Transverse colon (tissue), 4 donors: ENCODE results near the gene WDR37. TPM values are rescaled to one million over a fixed set of nuclear protein-coding genes. Genes with fewer than 3 reads are reported as not detected.

Source experiments
- DNase-seq: peaks from one replicate; pipeline ENCODE4 v3.0.0-alpha.2; 2019
- H3K27ac ChIP-seq, 4 donors: fragments of 200-600 bp; sonication (generic); 2 replicates each; pipeline ENCODE4 v1.5.1; 2016 to 2018; ENCODE audit warnings: inconsistent platforms in 4 of 4
- H3K27me3 ChIP-seq: fragments of 200-600 bp; sonication (generic); 2 replicates; pipeline ENCODE4 v1.5.1; 2017; ENCODE audit warnings: inconsistent platforms
- H3K36me3 ChIP-seq, 4 donors: fragments of 200-600 bp; sonication (generic); 2 replicates each; pipeline ENCODE4 v1.5.1; 2017 to 2019; ENCODE audit warnings: inconsistent platforms in 4 of 4
- H3K4me1 ChIP-seq, 4 donors: fragments of 200-600 bp; sonication (generic); 2 replicates each; pipeline ENCODE4 v1.5.1; 2017 to 2020; ENCODE audit warnings: inconsistent platforms in 4 of 4
- H3K4me3 ChIP-seq, 4 donors: fragments of 200-600 bp; sonication (generic); 1 replicate in 1 of 4; 2 replicates in 3 of 4; pipeline versions ENCODE4 v1.5.1 to v1.6.1; 2017 to 2019; ENCODE audit warnings: inconsistent platforms in 4 of 4
- H3K9me3 ChIP-seq, 2 donors: fragments of 200-600 bp; sonication (generic); 2 replicates each; pipeline ENCODE4 v1.5.1; 2017 to 2019; ENCODE audit warnings: inconsistent platforms in 2 of 2
- CTCF ChIP-seq, 5 experiments: fragments of 200-600 bp in 3 of 5; fragments of 450-650 bp in 2 of 5; sonication (generic) in 3 of 5; IDR thresholded peaks; 1 replicate in 2 of 5; 2 replicates in 3 of 5; pipeline ENCODE4 v1.5.1; 2016 to 2017; ENCODE audit warnings: antibody characterized with exemption in 5 of 5, inconsistent platforms in 3 of 5, mild to moderate bottlenecking in 2 of 5, moderate library complexity in 1 of 5
- EP300 ChIP-seq: sonication (generic); formaldehyde crosslinking; IDR thresholded peaks from one replicate; pipeline ENCODE4 v1.6.1; 2017; ENCODE audit warnings: antibody characterized with exemption, low read depth
- POLR2A ChIP-seq: fragments of 450-650 bp; IDR thresholded peaks from one replicate; pipeline ENCODE4 v1.6.1; 2016; ENCODE audit warnings: antibody characterized with exemption, mild to moderate bottlenecking, moderate library complexity
- POLR2AphosphoS5 ChIP-seq, 3 donors: sonication (generic); formaldehyde crosslinking; IDR thresholded peaks; one replicate each; pipeline ENCODE4 v1.6.1; 2016; ENCODE audit warnings: antibody characterized with exemption in 3 of 3
- WGBS, 2 donors: methylation state at CpG; one replicate each; pipeline ENCODE4 v1.1.5; 2018; ENCODE audit warnings: low coverage in 1 of 2; 5-methylcytosine and 5-hydroxymethylcytosine counted together
- in situ Hi-C, 4 donors: fragments of 200-750 bp; cut with MboI; loops; one replicate each; pipeline versions ENCODE4 v1.15.0 to v1.15.1; 2017; ENCODE audit warnings: low sequenced_read_pairs in 3 of 4, low pct_ligation_motif_present in 1 of 4, low pct_unique_long_range_greater_than_20kb in 1 of 4
- intact Hi-C: fragments of 100-400 bp; cut with DNase I; formaldehyde crosslinking; loops from one replicate; pipeline ENCODE4 v1.15.1; 2023; ENCODE audit warnings: low total_unique reads
- total RNA-seq, 4 donors: library from RNA; depleted of rRNA; stranded (reverse); fragments of >200 nt; gene quantifications; one replicate each; pipeline ENCODE4 v1.1.0, GENCODE V29; 2016

The WDR37 gene
- total RNA-seq, 4 donors from 2014 or later, result 14.5 to 22.1 (median 19.7) TPM

- H3K4me1 ChIP-seq, result no peaks in the 10 kb centered on the region
- no peak for DNase-seq
- 97 to 100% methylated on average over 1 of the region's 1 CpG for WGBS, 2 donors
These were observed 30.5 kb upstream of the WDR37 start, which contains the start of gene IDI2 for GRCh38 chr10:1025683-1026082. Gene IDI2 (minus strand): TSS chr10:1025859. CDS start chr10:1024723, 1,136 bp downstream.

GRCh38 chr10:1026578-1026977 lies 29.6 kb upstream of the WDR37 start:
- Histone ChIP-seq H3K27me3 (no peaks in the 10 kb centered on the region), H3K27ac (no peak overlapping the region), H3K4me3 (no peak overlapping the region), H3K36me3 (no peaks in the 10 kb centered on the region), H3K4me1 (no peaks in the 10 kb centered on the region), H3K9me3 (no peaks in the 10 kb centered on the region)
- WGBS, 2 donors, result 96 to 97% methylated on average over 6 of the region's 6 CpGs
- TF ChIP-seq POLR2AphosphoS5 (IDR thresholded peaks at IDR 0.05) (no peak), CTCF (IDR thresholded peaks at IDR 0.05) (no peak), EP300 (no peak), POLR2A (no peak)
- intact Hi-C loops, result no loop called here
- in situ Hi-C loops, result no loop called here
- no peak for DNase-seq

More at GRCh38 chr10:1025683-1026082, 30.5 kb upstream of the WDR37 start, which contains the start of gene IDI2:
- in situ Hi-C loops, result no loop called here
- Histone ChIP-seq H3K9me3 (no peaks in the 10 kb centered on the region), H3K4me3 (no peak within 1 kb of the TSS), H3K36me3 (no peaks in the 10 kb centered on the region), H3K27me3 (no peaks in the 10 kb centered on the region), H3K27ac (no peak within 1 kb of the TSS)
- TF ChIP-seq CTCF (IDR thresholded peaks at IDR 0.05), result no peak
- TF ChIP-seq EP300, result no peak
- no peak for TF ChIP-seq POLR2A
- TF ChIP-seq POLR2AphosphoS5 (IDR thresholded peaks at IDR 0.05), result no peak
- intact Hi-C loops, result no loop called here

DNA sequence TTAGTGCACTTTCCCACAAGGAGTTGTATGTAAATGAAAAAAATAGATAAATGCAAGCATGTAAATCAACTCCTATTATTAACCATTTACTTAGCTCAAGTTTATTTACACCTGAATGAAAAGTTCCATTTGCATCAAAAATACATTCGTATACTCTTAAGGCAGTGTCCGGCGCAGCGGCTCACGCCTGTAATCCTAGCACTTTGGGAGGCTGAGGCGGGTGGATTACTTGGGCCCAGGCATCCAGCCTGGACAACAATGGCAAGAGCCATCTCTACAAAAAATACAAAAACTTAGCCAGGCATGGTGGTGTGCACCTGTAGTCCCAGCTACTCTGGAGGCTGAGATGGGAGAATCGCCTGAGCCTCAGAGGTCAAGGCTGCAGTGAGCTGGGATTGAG lies 26.3 kb upstream of the WDR37 start:
- 97% methylated on average over 7 of the region's 7 CpGs; no CpG with 5 or more reads in 1 of the 2 donors for WGBS, 2 donors

GRCh38 chr10:1033601-1034000 lies 22.6 kb upstream of the WDR37 start:
- H3K9me3 ChIP-seq, result no peaks in the 10 kb centered on the region
- H3K4me1 ChIP-seq, result no peaks in the 10 kb centered on the region
- TF ChIP-seq POLR2A (no peak), POLR2AphosphoS5 (IDR thresholded peaks at IDR 0.05) (no peak), EP300 (no peak), CTCF (IDR thresholded peaks at IDR 0.05) (no peak)
- no peak overlapping the region for H3K27ac ChIP-seq
- no peaks in the 10 kb centered on the region for H3K36me3 ChIP-seq
- in situ Hi-C loops, result no loop called here
- H3K4me3 ChIP-seq, result no peak overlapping the region
- intact Hi-C loops, result no loop called here
- no peak for DNase-seq
- 73% methylated on average over 1 of the region's 1 CpG; no CpG with 5 or more reads in 1 of the 2 donors for WGBS, 2 donors
- no peaks in the 10 kb centered on the region for H3K27me3 ChIP-seq

More for the DNA sequence above, 26.3 kb upstream of the WDR37 start:
- no peaks in the 10 kb centered on the region for H3K27me3 ChIP-seq
- TF ChIP-seq CTCF (IDR thresholded peaks at IDR 0.05) (no peak), POLR2AphosphoS5 (IDR thresholded peaks at IDR 0.05) (no peak), POLR2A (no peak), EP300 (no peak)
- no peak overlapping the region for H3K27ac ChIP-seq
- no peak overlapping the region for H3K4me3 ChIP-seq
- DNase-seq, result no peak
- in situ Hi-C loops, result no loop called here
- no peaks in the 10 kb centered on the region for H3K4me1 ChIP-seq
- no peaks in the 10 kb centered on the region for H3K9me3 ChIP-seq
- intact Hi-C loops, result no loop called here
- H3K36me3 ChIP-seq, result no peaks in the 10 kb centered on the region
